K562 (cell line): ENCODE data around the gene ANAPC16. TPM values are rescaled to one million over a fixed set of nuclear protein-coding genes. Genes with fewer than 3 reads are reported as not detected.

ENCODE experiments used
- BACH1 ChIP-seq: fragments of 200-800 bp; sonication (Bioruptor generic); IDR thresholded peaks from 2 replicates; pipeline ENCODE4 v1.6.1; 2016; ENCODE audit warnings: missing genetic modification characterization, missing compliant biosample characterization
- CSDE1 ChIP-seq, 2 experiments: fragments of 450-650 bp; IDR thresholded peaks; 2 replicates each; pipeline ENCODE4 v1.6.1; 2016; ENCODE audit warnings: mild to moderate bottlenecking in 1 of 2
- DDX20 ChIP-seq: fragments of 450-650 bp; IDR thresholded peaks from 2 replicates; pipeline ENCODE4 v1.6.1; 2016; ENCODE audit warnings: missing genetic modification characterization, low read depth, mild to moderate bottlenecking, missing compliant biosample characterization, moderate library complexity
- FOS ChIP-seq: IDR thresholded peaks from 3 replicates; pipeline ENCODE4 v1.6.1; 2011; ENCODE audit not compliant: insufficient read length; ENCODE audit errors: extremely low read depth
- HCFC1 ChIP-seq: IDR thresholded peaks from 2 replicates; pipeline ENCODE4 v1.6.1; 2012; ENCODE audit warnings: low read depth, low read length, improper control_type of control experiment
- HMG20B ChIP-seq: fragments of 250-450 bp; sonication (Bioruptor Pico); IDR thresholded peaks from 2 replicates; pipeline ENCODE4 v1.5.0; 2021; ENCODE audit warnings: mild to moderate bottlenecking
- KAT2B ChIP-seq: IDR thresholded peaks from one replicate; pipeline ENCODE4 v1.6.1; 2012; ENCODE audit warnings: low read depth, mild to moderate bottlenecking, control low read depth, inconsistent platforms, low read length, moderate library complexity
- MXI1 ChIP-seq: IDR thresholded peaks from 2 replicates; pipeline ENCODE4 v1.6.1; 2011; ENCODE audit warnings: low read depth, mild to moderate bottlenecking, improper control_type of control experiment, low read length
- PRPF4 ChIP-seq: fragments of 200-400 bp; formaldehyde crosslinking; IDR thresholded peaks from one replicate; pipeline ENCODE4 v1.6.1; 2017; ENCODE audit warnings: low read length, low read depth, mild to moderate bottlenecking; ENCODE audit not compliant: insufficient read depth, poor library complexity, severe bottlenecking
- RAD51 ChIP-seq: fragments of 450-650 bp; IDR thresholded peaks from 2 replicates; pipeline ENCODE4 v1.7.1; 2016; ENCODE audit warnings: low read depth, mild to moderate bottlenecking, borderline replicate concordance
- SMAD4 ChIP-seq: fragments of 250-450 bp; sonication (Bioruptor Pico); conservative IDR thresholded peaks from 2 replicates; pipeline ENCODE4 v1.8.0; 2021; ENCODE audit warnings: inconsistent platforms, mild to moderate bottlenecking, moderate library complexity
- TCF3 ChIP-seq: sonication (generic); formaldehyde crosslinking; IDR thresholded peaks from 2 replicates; pipeline ENCODE4 v1.4.0; 2020; ENCODE audit warnings: mild to moderate bottlenecking, missing genetic modification reagents
- TCF7L2 ChIP-seq: fragments of 150-350 bp; IDR thresholded peaks from 2 replicates; pipeline ENCODE4 v1.6.1; 2016; ENCODE audit warnings: low read depth, mild to moderate bottlenecking, low read length, moderate library complexity
- ZNF551 ChIP-seq: fragments of 250-450 bp; sonication (Bioruptor Pico); IDR thresholded peaks from 2 replicates; pipeline ENCODE4 v1.5.0; 2021; ENCODE audit warnings: mild to moderate bottlenecking, moderate library complexity
- ZNF699 ChIP-seq: fragments of 250-450 bp; sonication (Bioruptor Pico); IDR thresholded peaks from 2 replicates; pipeline ENCODE4 v1.8.0; 2021; ENCODE audit warnings: mild to moderate bottlenecking, moderate library complexity; ENCODE audit not compliant: insufficient replicate concordance
- polyA plus RNA-seq, 8 experiments: library from polyadenylated mRNA; depleted of rRNA in 4 of 8; stranded (reverse) in 5 of 8; unstranded in 3 of 8; fragments of >200 nt; fragmentation: Nextera tagmentation in 2 of 8; fragmentation: Illumina TruSeq in 1 of 8; extraction: Ambion mirVana in 2 of 8; extraction: Trizol in 1 of 8; gene quantifications; 2 replicates each; pipeline versions ENCODE4 v1.2.1 to v1.2.3, GENCODE V29; 2011 to 2014; ENCODE audit warnings: inconsistent platforms in 1 of 8, missing spikeins in 1 of 8
- total RNA-seq, 7 experiments: library from RNA; depleted of rRNA in 6 of 7; stranded (reverse); fragments of >200 nt in 6 of 7; fragmentation: Illumina TruSeq in 2 of 7; extraction: Trizol in 2 of 7; gene quantifications; 2 replicates each; pipeline versions ENCODE4 v1.2.1 to v1.2.3, GENCODE V29; 2011 to 2021; ENCODE audit warnings: low replicate concordance in 1 of 7
- TF ChIP-seq, protein P1 (sequence below): fragments of 250-450 bp; sonication (Bioruptor Pico); IDR thresholded peaks from 2 replicates; pipeline ENCODE4 v1.5.0; 2022; ENCODE audit warnings: mild to moderate bottlenecking
- TF ChIP-seq, protein P2 (sequence below): sonication (generic); formaldehyde crosslinking; IDR thresholded peaks from 2 replicates; pipeline ENCODE4 v1.8.1; 2023; ENCODE audit warnings: mild to moderate bottlenecking, missing genetic modification reagents
- TF ChIP-seq, protein P3 (sequence below): sonication (generic); formaldehyde crosslinking; IDR thresholded peaks from 2 replicates; pipeline ENCODE4 v1.8.1; 2023; ENCODE audit warnings: missing genetic modification reagents, mild to moderate bottlenecking, borderline replicate concordance

The ANAPC16 gene
- total and polyA plus RNA-seq, 9 of the 15 experiments (the other 6 are each of a cell fraction or from before 2014, with no cell fraction given) = 42.6 to 208 (median 108) TPM

DNA sequence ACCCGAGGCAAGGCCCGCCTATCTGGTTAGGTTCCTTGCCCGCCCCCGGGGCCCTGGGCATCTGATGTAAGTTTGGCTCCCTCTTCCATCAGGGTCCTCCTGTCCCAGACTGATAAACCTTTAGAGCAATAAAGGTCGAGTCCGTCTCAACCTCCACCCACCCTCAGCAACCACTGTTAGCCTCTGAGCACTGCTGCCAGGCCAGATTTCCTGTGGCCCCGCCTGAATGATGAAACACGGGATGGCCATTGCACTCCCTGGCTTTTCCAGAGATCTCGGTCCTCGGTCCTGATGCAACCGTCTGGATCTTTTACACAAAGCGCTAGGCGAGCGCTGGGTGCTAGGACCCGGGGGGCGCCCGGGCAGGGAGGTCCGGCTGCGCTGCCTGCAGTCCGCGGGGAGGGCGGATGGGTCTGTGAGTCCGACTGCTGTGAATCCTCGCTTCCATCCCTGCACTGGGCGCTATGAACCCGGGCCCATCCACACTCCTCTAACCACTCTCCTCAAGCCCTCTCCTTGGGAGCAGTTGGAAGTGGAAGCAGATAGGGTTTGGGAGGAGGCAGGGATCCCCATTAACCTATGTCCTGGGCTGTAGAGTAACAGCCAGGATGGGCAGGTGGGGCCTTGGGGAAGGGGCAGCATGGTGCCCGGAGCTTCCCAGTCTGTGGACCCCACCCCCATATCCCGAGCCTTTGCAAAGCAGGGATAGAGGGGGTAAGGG lies 57.0 kb downstream of the ANAPC16 start (continued):
- TF ChIP-seq, protein P1, sequence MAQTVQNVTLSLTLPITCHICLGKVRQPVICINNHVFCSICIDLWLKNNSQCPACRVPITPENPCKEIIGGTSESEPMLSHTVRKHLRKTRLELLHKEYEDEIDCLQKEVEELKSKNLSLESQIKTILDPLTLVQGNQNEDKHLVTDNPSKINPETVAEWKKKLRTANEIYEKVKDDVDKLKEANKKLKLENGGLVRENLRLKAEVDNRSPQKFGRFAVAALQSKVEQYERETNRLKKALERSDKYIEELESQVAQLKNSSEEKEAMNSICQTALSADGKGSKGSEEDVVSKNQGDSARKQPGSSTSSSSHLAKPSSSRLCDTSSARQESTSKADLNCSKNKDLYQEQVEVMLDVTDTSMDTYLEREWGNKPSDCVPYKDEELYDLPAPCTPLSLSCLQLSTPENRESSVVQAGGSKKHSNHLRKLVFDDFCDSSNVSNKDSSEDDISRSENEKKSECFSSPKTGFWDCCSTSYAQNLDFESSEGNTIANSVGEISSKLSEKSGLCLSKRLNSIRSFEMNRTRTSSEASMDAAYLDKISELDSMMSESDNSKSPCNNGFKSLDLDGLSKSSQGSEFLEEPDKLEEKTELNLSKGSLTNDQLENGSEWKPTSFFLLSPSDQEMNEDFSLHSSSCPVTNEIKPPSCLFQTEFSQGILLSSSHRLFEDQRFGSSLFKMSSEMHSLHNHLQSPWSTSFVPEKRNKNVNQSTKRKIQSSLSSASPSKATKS (CRISPR knock-in tag) = peak; percentile 79; the same call in 1 of the 2 replicates
- TF ChIP-seq DDX20 (tag) (no peak), CSDE1 (IDR thresholded peaks at IDR 0.05) (no peak), MXI1 (no peak), HMG20B (CRISPR knock-in tag) (peak; percentile 59; the same call in 1 of the 2 replicates), TCF3 (CRISPR knock-in tag) (peak; percentile 99), PRPF4 (no peak), HCFC1 (peak; percentile 57; the same call in 1 of the 2 replicates), BACH1 (0 out of 2 replicates have a peak, but pooled peaks have one; percentile 7), RAD51 (no peak; the same call in 1 of the 2 replicates), FOS (no peak), KAT2B (no peak), ZNF551 (CRISPR knock-in tag) (no peak), SMAD4 (CRISPR knock-in tag) (peak; percentile 99), ZNF699 (CRISPR knock-in tag) (no peak), TCF7L2 (no peak)
- TF ChIP-seq, protein P2, sequence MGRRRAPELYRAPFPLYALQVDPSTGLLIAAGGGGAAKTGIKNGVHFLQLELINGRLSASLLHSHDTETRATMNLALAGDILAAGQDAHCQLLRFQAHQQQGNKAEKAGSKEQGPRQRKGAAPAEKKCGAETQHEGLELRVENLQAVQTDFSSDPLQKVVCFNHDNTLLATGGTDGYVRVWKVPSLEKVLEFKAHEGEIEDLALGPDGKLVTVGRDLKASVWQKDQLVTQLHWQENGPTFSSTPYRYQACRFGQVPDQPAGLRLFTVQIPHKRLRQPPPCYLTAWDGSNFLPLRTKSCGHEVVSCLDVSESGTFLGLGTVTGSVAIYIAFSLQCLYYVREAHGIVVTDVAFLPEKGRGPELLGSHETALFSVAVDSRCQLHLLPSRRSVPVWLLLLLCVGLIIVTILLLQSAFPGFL (CRISPR knock-in tag) = no peak
- TF ChIP-seq, protein P3, sequence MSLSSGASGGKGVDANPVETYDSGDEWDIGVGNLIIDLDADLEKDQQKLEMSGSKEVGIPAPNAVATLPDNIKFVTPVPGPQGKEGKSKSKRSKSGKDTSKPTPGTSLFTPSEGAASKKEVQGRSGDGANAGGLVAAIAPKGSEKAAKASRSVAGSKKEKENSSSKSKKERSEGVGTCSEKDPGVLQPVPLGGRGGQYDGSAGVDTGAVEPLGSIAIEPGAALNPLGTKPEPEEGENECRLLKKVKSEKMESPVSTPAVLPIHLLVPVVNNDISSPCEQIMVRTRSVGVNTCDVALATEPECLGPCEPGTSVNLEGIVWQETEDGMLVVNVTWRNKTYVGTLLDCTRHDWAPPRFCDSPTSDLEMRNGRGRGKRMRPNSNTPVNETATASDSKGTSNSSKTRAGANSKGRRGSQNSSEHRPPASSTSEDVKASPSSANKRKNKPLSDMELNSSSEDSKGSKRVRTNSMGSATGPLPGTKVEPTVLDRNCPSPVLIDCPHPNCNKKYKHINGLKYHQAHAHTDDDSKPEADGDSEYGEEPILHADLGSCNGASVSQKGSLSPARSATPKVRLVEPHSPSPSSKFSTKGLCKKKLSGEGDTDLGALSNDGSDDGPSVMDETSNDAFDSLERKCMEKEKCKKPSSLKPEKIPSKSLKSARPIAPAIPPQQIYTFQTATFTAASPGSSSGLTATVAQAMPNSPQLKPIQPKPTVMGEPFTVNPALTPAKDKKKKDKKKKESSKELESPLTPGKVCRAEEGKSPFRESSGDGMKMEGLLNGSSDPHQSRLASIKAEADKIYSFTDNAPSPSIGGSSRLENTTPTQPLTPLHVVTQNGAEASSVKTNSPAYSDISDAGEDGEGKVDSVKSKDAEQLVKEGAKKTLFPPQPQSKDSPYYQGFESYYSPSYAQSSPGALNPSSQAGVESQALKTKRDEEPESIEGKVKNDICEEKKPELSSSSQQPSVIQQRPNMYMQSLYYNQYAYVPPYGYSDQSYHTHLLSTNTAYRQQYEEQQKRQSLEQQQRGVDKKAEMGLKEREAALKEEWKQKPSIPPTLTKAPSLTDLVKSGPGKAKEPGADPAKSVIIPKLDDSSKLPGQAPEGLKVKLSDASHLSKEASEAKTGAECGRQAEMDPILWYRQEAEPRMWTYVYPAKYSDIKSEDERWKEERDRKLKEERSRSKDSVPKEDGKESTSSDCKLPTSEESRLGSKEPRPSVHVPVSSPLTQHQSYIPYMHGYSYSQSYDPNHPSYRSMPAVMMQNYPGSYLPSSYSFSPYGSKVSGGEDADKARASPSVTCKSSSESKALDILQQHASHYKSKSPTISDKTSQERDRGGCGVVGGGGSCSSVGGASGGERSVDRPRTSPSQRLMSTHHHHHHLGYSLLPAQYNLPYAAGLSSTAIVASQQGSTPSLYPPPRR (CRISPR knock-in tag) = peak; percentile 87
